ENCODE data around the gene CENPB. TPM values are rescaled to one million over a fixed set of nuclear protein-coding genes. Genes with fewer than 3 reads are reported as not detected.

The CENPB gene
- total and polyA plus RNA-seq, 4 donors: 4.5 to 32.4 (median 25.4) TPM

GRCh38 chr20:3798908-3799248 is 12.3 kb upstream of the CENPB start:
- H3K4me1 ChIP-seq (ENCODE audit: control insufficient read depth in 4 of 4, insufficient read depth in 4 of 4, low read length in 3 of 4): peaks cover 12 to 42% (median 30%) of the 10 kb centered on the region in 4 donors
- TF ChIP-seq EGR1 (IDR thresholded peaks at IDR 0.05; ENCODE audit: low read depth in 2 of 2): no peak
- H3K36me3 ChIP-seq (ENCODE audit: control insufficient read depth in 4 of 4, insufficient read depth in 3 of 4, low read depth in 1 of 4, low read length in 3 of 4): peaks cover 0 to 7% (median 3%) of the 10 kb centered on the region in 4 donors
- H3K27ac ChIP-seq (ENCODE audit: low read depth in 1 of 2, low read length in 2 of 2): peak overlapping the region; percentile 81 to 82
- no peaks in the 10 kb centered on the region for H3K9me3 ChIP-seq (ENCODE audit: control insufficient read depth in 4 of 4, low read length in 3 of 4)
- 65% methylated on average over 3 of the region's 3 CpGs for WGBS
- no peaks in the 10 kb centered on the region for H3K27me3 ChIP-seq (ENCODE audit: control insufficient read depth in 4 of 4, insufficient read depth in 4 of 4, low read length in 3 of 4)
- H3K4me3 ChIP-seq (ENCODE audit: low read depth in 1 of 3, low read length in 3 of 3): no peak overlapping the region
- no peak overlapping the region for H3K9ac ChIP-seq (ENCODE audit: low read depth in 1 of 2, low read length in 2 of 2)
- DNase-seq (ENCODE audit: low spot score): no peak

DNA sequence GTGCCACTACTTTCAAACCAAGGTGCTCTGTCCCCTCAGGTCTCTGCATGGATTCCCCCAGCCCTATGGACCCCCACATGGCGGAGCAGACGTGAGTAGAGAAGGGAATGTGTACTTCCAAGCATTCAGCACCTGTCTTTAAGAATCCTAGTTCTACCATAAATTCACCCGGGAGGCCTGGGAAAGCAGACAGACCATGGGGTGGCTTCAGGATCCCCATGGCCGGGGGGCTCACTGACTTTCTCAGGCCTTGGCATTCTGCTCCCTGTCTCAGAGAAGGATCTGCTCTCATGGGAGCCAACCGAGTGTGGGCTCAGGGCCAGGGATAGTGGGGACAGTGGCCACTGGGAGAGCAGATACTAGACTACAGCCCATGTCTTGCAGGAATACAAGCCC is 11.8 kb upstream of the CENPB start:
- 64% methylated on average over 5 of the region's 5 CpGs for WGBS
- Histone ChIP-seq H3K4me1 (ENCODE audit: control insufficient read depth in 4 of 4, insufficient read depth in 4 of 4, low read length in 3 of 4) (peaks cover 12 to 42% (median 29%) of the 10 kb centered on the region in 4 donors), H3K36me3 (ENCODE audit: control insufficient read depth in 4 of 4, insufficient read depth in 3 of 4, low read depth in 1 of 4, low read length in 3 of 4) (peaks cover 0 to 4% (median under 1%) of the 10 kb centered on the region in 4 donors), H3K4me3 (ENCODE audit: low read depth in 1 of 3, low read length in 3 of 3) (no peak overlapping the region), H3K9ac (ENCODE audit: low read depth in 1 of 2, low read length in 2 of 2) (peak overlapping the region; percentile 21 to 43), H3K27ac (ENCODE audit: low read depth in 1 of 2, low read length in 2 of 2) (peak overlapping the region; percentile 81 to 82), H3K9me3 (ENCODE audit: control insufficient read depth in 4 of 4, low read length in 3 of 4) (no peaks in the 10 kb centered on the region), H3K27me3 (ENCODE audit: control insufficient read depth in 4 of 4, insufficient read depth in 4 of 4, low read length in 3 of 4) (no peaks in the 10 kb centered on the region)
- no peak for TF ChIP-seq FOXA2 (IDR thresholded peaks at IDR 0.05)
- no peak for TF ChIP-seq SP1 (IDR thresholded peaks at IDR 0.05)
- TF ChIP-seq YY1 (IDR thresholded peaks at IDR 0.05): no peak
- peak; percentile 14 to 39 for TF ChIP-seq HNF4A (conservative IDR thresholded peaks at IDR 0.05)
- TF ChIP-seq, protein P1, sequence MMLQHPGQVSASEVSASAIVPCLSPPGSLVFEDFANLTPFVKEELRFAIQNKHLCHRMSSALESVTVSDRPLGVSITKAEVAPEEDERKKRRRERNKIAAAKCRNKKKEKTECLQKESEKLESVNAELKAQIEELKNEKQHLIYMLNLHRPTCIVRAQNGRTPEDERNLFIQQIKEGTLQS (IDR thresholded peaks at IDR 0.05): no peak
- TF ChIP-seq RXRA (IDR thresholded peaks at IDR 0.05): peak in 1 of 2 donors; percentile 2
- TF ChIP-seq, protein P2, sequence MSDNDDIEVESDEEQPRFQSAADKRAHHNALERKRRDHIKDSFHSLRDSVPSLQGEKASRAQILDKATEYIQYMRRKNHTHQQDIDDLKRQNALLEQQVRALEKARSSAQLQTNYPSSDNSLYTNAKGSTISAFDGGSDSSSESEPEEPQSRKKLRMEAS (IDR thresholded peaks at IDR 0.05): no peak
- no peak for DNase-seq (ENCODE audit: low spot score)

GRCh38 chr20:3797592-3798372 is 11.2 kb upstream of the CENPB start:
- Histone ChIP-seq H3K9ac (ENCODE audit: low read depth in 1 of 2, low read length in 2 of 2) (peak overlapping the region; percentile 21 to 57), H3K36me3 (ENCODE audit: control insufficient read depth in 4 of 4, insufficient read depth in 3 of 4, low read depth in 1 of 4, low read length in 3 of 4) (peaks cover 0 to 4% (median under 1%) of the 10 kb centered on the region in 4 donors), H3K4me3 (ENCODE audit: low read depth in 1 of 3, low read length in 3 of 3) (no peak overlapping the region), H3K4me1 (ENCODE audit: control insufficient read depth in 4 of 4, insufficient read depth in 4 of 4, low read length in 3 of 4) (peaks cover 12 to 39% (median 26%) of the 10 kb centered on the region in 4 donors), H3K9me3 (ENCODE audit: control insufficient read depth in 4 of 4, low read length in 3 of 4) (no peaks in the 10 kb centered on the region), H3K27me3 (ENCODE audit: control insufficient read depth in 4 of 4, insufficient read depth in 4 of 4, low read length in 3 of 4) (no peaks in the 10 kb centered on the region), H3K27ac (ENCODE audit: low read depth in 1 of 2, low read length in 2 of 2) (peak overlapping the region; percentile 81 to 82)
- 72% methylated on average over 19 of the region's 19 CpGs for WGBS
- no peak for DNase-seq (ENCODE audit: low spot score)
- TF ChIP-seq SP1 (IDR thresholded peaks at IDR 0.05) (peak; percentile 57), TAF1 (conservative IDR thresholded peaks at IDR 0.05) (no peak), GABPA (IDR thresholded peaks at IDR 0.05 in 1 of 2, conservative IDR thresholded peaks at IDR 0.05 in 1 of 2) (no peak), REST (IDR thresholded peaks at IDR 0.05) (peak; percentile 17), CTCF (IDR thresholded peaks at IDR 0.05; ENCODE audit: low read depth, low read length, missing input control) (no peak), HNF4G (IDR thresholded peaks at IDR 0.05) (peak; percentile 42), JUND (IDR thresholded peaks at IDR 0.05) (no peak), FOXA1 (IDR thresholded peaks at IDR 0.05) (no peak), HNF4A (conservative IDR thresholded peaks at IDR 0.05) (peak; percentile 82 to 83), YY1 (IDR thresholded peaks at IDR 0.05) (no peak), EGR1 (IDR thresholded peaks at IDR 0.05; ENCODE audit: low read depth in 2 of 2) (no peak), NR2F2 (IDR thresholded peaks at IDR 0.05) (no peak), RAD21 (IDR thresholded peaks at IDR 0.05) (no peak), FOXA2 (IDR thresholded peaks at IDR 0.05) (no peak), RXRA (IDR thresholded peaks at IDR 0.05) (peak in 1 of 2 donors; percentile 7)
- TF ChIP-seq, protein P2 (IDR thresholded peaks at IDR 0.05): no peak
- TF ChIP-seq, protein P3, sequence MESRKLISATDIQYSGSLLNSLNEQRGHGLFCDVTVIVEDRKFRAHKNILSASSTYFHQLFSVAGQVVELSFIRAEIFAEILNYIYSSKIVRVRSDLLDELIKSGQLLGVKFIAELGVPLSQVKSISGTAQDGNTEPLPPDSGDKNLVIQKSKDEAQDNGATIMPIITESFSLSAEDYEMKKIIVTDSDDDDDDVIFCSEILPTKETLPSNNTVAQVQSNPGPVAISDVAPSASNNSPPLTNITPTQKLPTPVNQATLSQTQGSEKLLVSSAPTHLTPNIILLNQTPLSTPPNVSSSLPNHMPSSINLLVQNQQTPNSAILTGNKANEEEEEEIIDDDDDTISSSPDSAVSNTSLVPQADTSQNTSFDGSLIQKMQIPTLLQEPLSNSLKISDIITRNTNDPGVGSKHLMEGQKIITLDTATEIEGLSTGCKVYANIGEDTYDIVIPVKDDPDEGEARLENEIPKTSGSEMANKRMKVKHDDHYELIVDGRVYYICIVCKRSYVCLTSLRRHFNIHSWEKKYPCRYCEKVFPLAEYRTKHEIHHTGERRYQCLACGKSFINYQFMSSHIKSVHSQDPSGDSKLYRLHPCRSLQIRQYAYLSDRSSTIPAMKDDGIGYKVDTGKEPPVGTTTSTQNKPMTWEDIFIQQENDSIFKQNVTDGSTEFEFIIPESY (IDR thresholded peaks at IDR 0.05): no peak
- TF ChIP-seq, protein P1 (IDR thresholded peaks at IDR 0.05): no peak

Data from liver (tissue), 9 donors.